ENCODE measurements around the gene SNX30.
A peak's percentile ranks its signal among the peaks of the same experiment; 100 is the strongest.

The SNX30 gene

DNA sequence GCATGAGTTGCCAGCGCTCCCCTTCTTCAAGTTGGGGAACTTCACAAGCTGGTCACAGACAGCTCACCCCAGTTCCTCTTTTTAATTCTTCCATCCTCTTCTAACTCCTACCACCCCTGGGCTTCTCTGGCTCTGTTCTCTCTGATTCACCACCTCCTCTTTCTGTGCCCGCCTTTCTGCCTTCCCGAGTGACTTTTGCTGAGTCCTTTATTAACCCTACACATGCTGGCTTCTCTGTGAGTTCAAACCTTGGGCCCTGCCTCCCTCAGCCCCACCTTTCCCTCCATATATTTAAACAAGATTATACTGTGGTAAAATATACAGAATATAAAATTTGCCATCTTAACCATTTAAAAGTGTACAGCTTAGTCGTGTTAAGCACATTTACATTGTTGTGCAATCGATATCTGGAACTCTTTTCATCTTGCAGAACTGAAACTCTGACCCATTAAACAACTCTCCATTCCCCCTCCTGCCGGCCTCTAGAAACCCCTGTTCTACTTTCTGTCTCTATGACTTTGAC is 108.1 kb downstream of the SNX30 start:
- no peak for DNase-seq (ENCODE audit: low spot score)

DNA sequence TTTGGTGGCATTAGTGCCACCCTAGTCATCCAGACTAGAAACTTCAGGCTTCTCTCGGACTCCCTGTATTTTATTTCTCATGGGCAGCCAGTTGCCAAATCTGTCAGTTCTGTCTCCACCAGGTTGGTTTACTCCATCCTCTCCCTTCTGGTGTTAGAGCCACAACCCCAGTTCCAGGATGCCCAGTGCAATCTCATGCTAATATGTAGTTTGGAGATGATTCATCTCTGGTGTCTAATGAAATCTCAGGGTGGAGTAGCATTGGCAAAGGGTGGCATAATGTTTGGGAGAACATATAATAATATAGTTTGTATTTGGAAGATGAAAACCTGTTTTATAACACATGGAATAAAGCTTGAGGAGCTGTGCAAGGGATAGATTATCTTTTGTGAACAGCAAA is 109.9 kb downstream of the SNX30 start:
- no peak for DNase-seq (ENCODE audit: low spot score)

DNA sequence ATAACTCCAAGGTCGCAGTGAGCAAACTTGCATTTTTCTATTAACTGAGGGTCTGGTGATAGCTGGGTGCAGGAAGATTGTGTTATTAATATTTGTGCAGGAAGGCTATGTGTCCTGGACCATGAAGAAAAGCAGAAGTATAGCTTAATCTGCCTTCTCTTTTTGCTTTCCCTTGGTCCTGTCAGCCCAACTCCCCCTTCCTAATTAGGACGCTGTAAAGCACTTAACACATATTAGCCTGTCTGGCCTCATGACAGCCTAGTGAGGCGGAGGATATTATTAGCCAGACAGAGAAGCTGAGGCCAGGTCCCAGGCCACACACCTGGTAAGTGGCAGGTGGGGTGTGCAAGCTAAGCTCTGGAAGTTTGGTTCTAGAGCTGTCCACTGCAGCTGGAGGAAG is 110.6 kb downstream of the SNX30 start:
- no peak for DNase-seq (ENCODE audit: low spot score)

DNA sequence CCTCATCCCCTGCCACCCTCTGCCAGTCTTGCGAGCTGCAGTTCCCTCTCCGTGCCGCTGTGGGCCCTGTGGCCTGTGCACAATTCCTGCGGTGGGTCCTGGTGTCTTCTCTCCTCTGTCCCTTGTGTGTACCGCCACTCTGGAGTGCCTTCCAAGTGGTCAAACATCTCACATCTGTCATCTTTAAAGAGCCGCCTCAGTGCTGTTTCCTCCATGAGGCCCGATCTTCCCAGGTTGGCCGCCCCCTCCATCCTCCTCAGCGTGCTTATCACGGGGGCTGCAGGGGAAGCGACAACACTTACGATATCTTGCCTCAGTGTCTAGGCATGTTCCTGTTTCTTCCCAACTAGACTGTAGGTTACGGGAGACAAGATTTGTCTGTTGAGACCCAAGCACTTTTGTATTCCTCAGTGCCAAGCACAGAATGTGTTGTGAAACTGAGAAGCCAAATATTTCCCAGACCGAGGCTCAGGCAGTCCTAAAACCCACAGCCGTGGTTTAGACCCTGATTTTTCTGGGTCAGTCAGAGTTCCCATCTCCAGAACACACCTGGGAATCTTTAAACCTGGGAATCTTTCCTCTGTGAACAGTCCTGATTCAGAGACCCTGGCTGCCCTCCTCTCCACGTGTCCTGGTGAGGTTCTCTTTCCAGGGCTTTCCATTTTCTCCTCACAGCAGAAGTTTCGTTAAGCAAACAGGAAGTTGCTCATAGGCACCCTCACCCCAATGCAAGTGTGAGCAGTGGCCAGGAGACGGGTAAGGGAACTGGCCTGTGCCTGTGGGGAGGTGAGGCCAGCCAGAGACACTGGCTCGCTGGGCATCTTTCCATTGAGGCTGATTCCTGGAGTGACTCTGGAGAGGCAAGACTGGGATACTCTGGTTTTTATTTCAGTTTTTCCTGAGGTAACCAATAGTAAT is 111.3 kb downstream of the SNX30 start:
- no peak for DNase-seq (ENCODE audit: low spot score)

DNA sequence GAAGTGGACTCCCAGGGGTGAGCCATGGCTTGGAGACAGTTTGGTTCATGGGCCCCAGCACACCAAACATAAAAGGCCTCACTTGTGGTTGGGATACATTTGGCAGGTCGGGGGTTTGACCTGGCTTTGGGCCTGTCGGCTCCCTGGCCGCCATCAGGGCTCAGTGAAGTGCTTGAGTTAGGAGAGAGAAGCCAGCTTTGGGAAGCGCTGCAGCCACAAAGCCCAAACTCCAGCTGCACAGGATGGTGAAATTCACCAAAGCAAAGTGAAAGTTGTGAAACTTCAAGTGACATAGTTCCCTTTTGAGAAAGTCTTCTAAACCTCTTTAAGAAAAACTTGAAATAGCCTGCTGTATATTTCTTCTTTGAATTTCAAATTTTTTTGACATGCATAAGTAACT is 112.7 kb downstream of the SNX30 start:
- no peak for DNase-seq (ENCODE audit: low spot score)

DNA sequence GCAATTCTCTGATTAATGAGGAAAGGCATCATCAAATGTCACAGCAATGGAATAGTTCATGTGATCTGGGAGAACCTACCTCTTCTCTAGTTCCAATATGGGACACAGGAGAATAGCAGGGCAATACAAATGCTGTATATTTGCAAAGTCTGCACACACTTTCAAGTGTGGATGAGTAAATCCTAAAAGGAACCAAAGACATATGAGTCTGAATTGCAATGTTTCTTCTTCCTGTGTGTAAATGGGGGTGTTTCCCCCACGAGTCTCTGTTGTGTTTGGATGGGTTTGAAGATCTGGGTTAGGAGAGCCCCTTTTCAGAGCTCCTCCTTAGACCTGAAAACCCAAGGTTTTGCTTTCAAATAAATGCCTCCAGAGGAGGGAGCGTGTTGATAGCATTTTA is 113.2 kb downstream of the SNX30 start:
- DNase-seq (ENCODE audit: low spot score): no peak

DNA sequence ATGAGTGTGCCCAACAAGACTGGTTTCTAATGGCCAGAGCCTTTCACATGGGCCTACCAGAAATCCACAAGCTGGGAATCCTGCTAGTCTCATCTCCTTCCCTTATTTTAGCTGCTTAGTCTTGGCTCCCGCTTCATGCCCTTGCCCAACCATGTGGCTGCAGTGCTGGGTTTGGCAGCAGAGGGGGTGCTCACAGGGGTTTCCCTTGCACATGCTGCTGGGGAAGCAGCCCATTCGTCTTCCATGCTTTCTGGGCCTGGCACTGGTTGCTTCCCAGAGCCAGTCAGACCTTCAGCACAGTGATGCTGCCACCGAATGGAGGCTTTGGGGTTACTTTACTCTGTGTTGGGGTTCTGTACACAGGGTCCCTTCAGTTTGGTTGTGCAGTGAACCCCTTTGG is 113.8 kb downstream of the SNX30 start:
- no peak for DNase-seq (ENCODE audit: low spot score)

DNA sequence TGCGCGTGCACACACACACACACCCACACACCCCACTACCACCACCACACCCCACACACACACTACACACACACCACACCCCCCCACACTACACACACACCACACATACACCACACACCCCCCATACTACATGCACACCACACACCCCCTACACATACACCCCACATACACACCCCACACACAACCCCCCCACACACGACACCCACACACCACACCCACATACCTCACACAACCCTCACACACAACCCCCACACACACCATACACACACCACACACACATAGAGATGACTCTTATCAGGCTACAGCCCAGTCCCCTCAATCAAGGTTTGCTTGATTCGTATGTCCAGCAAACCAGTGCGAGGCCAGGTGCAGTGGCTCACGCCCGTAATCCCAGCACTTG is 114.4 kb downstream of the SNX30 start:
- no peak for DNase-seq (ENCODE audit: low spot score)

DNA sequence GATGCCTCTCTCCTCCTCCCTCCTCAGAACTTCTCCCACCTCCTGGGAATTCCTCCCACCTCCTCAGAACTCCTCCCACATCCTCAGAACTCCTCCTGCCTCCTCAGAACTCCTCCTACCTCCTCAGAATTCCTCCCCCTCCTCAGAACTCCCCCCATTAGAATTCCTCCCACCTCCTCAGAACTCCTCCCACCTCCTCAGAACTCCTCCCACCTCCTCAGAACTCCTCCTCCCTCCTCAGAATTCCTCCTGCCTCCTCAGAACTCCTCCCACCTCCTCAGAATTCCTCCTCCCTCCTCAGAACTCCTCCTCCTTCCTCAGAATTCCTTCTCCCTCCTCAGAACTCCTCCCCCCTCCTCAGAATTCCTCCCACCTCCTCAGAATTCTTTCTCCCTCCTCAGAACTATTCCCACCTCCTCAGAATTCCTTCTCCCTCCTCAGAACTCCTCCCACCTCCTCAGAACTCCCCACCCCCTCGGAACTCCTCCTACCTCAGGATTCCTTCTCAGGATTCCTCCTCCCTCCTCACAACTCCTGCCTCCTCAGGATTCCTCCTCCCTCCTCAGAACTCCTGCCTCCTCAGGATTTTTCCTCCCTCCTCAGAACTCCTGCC is 116.2 kb downstream of the SNX30 start:
- peak; percentile 82 for DNase-seq (ENCODE audit: low spot score)

DNA sequence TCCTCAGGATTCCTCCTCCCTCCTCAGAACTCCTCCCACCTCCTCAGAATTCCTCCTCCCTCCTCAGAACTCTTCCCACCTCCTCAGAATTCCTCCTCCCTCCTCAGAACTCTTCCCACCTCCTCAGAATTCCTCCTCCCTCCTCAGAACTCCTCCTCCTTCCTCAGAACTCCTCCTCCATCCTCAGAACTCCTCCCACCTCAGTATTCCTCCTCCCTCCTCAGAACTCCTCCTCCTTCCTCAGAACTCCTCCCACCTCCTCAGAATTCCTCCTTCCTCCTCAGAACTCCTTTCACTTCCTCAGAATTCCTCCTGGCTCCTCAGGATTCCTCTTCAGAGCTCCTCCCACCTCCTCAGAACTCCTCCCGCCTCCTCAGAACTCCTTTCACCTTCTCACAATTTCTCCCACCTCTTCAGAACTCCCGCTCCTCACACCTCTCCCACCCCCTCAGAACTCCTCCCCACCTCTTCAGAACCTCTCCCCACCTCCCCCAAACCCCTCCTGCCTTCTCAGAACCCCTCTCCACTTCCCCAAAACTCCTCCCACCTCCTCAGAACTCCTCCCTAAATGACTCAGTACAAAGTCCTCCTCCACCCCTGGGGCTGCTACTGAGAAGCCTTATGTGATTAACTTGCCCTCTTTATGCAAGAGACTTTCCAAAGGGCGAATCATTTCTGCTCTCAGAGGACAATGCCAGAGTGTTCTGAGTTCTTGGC is 116.9 kb downstream of the SNX30 start:
- peak; percentile 92 for DNase-seq (ENCODE audit: low spot score)

DNA sequence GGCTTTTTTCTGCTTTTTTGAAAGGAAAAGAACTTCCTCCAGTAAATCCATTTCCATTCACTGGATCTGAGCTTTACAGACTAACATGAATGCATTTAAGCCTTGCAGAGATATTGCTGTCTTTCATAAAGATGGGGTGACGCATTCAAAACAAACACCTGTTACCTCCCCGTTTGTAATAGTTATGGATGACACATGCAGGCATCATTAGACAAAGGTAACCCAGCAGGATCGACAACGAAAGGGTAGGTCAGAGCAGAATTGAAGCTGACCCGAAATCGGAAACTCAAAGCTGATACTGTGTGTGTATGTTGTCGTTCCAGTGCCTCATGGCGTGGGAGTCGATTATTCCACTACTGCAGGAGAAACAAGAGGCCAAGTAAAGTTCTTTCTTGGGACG is 117.9 kb downstream of the SNX30 start:
- DNase-seq (ENCODE audit: low spot score): no peak

DNA sequence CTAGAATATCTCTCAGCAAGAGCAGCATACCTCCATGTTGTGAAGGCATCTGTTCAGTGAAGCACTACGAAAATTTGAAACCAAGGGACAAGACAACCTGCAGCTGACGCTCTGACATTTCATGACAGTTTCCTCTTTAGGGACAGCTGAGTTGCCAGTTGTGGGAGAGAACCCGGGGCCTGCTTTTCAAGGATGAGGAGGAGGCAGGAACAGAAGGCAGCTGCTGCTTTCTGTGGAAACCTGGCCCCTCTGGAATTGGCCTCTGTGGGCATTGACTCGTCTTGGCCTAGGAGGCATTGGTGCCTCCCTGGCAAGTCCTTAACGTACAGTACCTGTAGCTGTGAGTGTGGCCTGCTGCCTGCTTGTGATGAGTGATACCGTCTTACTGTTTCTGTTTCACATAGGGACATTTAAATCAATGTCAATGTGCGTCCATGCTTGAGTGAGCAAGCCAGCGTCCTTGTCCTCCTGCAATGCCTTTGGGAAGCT is 118.5 kb downstream of the SNX30 start:
- DNase-seq (ENCODE audit: low spot score): no peak

DNA sequence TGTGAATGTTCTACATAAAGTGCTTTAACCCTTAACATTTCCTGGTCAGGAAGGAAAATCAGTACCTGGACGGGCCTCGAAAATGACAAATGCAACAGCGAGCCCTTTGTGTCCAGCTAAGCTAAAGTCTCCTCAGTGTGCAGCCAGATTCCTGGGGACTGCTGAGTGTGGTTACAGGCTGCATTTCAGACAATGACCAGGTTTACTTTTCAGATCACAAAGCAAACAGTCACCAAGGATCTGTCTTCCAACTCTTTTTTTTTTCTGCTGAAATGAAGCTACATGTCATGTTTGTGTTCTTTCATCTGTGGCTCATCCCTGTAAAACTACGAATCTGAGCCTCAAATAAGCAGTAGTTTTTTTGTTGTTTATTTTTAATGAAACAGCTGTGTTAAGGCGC is 119.4 kb downstream of the SNX30 start:
- DNase-seq (ENCODE audit: low spot score): no peak

DNA sequence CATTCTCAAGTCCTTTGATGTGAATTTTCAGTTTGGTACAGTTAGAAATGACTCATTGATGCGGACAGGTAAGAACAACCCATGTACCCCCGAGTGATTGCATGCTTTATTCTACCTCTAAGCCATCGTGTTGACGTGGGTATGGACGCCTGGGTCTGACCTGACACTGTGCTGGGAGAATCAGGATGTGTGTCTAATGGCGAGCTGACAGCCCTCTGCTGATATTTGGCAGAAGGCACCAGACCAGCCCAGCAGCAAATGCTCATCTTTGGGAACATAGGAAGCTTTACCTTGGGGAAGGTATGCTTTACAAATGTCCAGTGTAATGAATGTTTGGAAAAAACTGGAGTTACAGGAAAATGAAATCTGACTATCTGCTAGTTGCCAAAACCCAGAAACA is 120.0 kb downstream of the SNX30 start:
- DNase-seq (ENCODE audit: low spot score): no peak

DNA sequence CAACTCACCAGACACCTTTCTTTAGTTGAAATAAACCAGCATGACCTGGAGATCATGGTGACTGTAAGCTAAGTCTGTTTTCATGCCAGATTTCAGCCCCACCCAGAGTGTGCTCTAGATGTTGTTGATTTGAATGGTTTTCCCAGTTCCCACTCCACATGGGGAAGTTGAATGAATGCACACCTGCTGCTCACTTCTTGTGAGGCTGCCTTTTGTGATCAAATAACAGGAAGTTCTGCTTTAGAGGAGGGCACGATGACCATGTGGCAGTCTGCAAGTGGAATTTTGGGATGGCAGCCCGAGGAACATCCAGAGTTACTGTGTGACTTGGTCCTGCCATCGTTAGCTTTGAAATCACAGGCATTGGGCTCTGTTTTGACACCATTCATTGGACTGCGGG is 121.5 kb downstream of the SNX30 start:
- no peak for DNase-seq (ENCODE audit: low spot score)

DNA sequence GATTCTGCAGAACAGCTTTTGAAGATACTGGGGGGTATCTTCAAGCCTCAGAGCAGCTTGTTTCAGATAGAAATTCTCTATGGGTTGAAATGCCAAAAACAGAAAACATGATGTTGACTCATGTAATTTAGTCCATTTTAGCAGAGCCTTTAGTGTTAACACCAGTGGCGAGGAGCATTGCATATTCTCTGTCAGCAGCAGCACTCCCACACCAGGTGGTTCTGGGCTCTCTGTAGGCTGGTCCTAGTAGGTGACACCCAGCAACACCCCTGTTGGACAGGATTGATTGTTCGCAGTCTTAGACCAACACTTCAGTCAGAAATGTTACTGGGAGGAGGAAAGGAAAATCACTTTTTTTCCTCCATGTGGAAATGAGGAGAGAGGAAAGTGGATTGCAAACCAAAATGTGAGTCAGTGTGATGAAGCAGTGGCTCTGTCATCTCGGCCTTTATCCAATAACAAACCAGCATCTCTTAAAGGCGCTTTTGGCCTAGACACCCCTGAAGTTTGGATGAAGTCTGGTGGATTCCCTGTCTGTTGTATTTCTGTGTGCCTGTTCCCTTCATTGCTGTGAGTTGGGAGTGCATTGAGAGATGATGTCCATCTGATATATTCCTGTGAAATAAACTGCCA is 123.3 kb downstream of the SNX30 start:
- DNase-seq (ENCODE audit: low spot score): no peak

DNA sequence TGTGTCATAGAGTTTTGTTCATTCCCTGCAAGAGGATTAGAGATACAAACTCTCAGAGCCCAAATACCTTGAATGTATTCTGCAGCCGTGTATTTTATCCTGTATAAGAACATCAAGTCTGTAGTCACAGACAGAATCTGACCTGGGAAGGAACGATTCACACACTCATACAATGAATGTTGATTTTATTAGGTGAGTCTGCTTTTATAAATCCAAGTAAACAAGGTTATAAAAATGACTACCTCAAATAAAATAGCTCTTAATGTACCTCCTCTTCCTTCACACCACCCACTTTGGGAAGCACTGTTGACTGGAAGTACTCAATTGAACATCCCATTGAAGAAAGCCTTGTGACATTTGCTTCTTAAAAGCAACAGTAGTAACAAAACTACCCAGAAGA is 128.2 kb downstream of the SNX30 start:
- DNase-seq (ENCODE audit: low spot score): no peak

DNA sequence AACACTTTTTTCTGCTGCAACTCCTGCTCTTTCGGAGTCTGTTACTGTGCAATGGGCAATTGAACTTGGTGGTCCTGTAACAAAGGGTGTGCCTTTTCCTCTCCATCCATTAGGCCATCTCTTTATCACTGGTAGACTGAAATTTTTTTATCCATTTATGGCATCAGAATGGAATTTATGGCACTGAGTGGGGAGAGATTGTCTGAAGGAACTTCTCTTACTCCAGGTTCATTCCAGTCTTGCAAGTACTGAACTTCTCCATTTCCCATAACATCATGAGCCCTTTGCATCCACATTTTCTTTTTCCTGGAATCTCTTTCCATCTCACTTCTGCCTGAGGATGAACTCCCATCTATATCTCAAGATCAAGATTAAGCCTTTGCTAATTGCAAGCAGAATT is 130.1 kb downstream of the SNX30 start:
- DNase-seq (ENCODE audit: low spot score): no peak

DNA sequence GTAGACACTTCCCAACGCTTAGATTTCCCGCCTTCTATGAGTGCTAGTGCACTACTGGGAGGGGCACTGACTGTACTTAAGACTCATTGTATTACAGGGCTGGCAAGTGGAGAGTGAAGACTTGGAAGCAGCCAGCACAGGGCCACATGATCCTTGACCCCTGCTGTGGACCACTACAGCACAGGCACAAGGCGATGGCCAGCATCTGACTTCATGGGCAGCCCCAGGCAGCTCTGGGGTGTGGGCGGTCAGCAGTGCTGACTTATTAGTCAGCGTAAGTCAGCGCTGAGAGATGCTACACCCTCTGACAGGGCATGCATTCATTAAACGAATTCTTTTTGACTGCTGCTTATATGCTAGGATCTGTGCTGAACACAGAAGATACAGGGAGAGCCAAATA is 130.8 kb downstream of the SNX30 start:
- peak; percentile 46 for DNase-seq (ENCODE audit: low spot score)

DNA sequence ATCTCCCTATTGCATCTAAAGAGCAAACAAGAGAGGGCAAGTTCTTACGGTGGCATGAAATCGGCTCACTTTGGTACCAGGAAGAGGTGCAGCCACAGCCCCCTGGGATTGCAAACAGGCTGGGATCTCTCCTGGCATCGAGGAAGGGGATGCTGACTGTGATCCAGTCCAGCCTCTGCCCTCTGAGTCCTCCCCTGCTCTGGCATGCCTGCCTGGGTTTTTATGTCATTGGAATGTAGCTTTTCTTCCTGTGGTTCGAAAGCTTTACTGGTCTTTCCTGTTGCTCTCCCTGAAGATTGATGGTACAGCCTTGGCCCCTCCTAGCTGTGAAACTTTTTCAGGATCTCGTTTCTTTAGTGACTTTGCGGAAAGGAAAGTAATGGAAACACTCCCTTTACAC is 133.5 kb downstream of the SNX30 start:
- DNase-seq (ENCODE audit: low spot score): peak; percentile 53

DNA sequence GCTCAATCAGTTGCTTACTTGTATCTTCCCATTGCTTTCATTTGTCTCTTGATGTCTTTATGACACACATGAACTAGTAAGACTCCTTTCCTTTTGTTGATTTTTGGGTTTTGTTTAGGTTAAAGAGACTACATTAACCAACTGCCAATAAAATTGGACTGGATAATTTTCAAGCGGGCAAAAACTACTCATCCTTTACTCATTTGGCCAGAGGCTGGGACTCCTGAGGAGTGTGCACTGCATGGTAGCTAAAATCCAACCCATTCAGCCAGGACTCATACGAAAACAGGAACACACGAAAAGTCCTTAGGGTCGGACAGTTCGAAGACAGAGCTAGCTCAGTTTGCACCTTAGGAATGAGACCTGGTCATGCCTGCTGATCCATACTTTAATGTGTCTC is 134.2 kb downstream of the SNX30 start:
- no peak for DNase-seq (ENCODE audit: low spot score)

DNA sequence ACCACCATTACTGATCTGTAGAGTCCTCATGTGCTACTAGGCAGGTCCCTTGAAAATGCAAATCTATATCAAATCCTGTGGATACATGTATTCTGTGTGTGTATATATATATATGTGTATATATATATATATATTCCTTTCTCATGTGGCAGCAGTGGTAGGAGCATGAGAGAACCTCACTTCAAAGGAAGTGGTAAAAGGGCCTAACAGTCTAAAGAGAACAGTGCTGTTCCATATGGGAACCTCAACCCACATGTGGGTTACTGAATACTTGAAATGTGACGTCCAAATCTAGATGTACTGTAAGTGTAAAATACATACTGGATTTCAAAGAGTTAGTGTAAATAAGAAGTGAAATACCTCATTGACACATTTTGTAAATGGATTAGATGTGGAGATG is 134.8 kb downstream of the SNX30 start:
- DNase-seq (ENCODE audit: low spot score): no peak

Measured in kidney tubule cell (primary cell).